Mesendoderm (in vitro differentiated cells): ENCODE results near the gene ISM2.
"Not testable (repeated sequence)": the region's sequence is repeated elsewhere in the genome, so short reads cannot be mapped to it uniquely, and the experiment has no call there.

ENCODE experiments used
- DNase-seq: peaks from one replicate; pipeline ENCODE4 v3.0.0; 2013
- H2AK5ac ChIP-seq: 2 replicates; pipeline ENCODE4 v1.6.1; 2013; ENCODE audit warnings: low read length, inconsistent platforms
- H2BK120ac ChIP-seq: 2 replicates; pipeline ENCODE4 v1.6.1; 2013; ENCODE audit warnings: low read depth, mild to moderate bottlenecking, low read length, moderate library complexity, mixed read lengths
- H2BK15ac ChIP-seq: replicated peaks from 2 replicates; pipeline ENCODE4 v1.6.1; 2013; ENCODE audit warnings: low read depth, mild to moderate bottlenecking, moderate library complexity
- H2BK5ac ChIP-seq: 2 replicates; pipeline ENCODE4 v1.6.1; 2013; ENCODE audit warnings: low read length, inconsistent platforms
- H3K18ac ChIP-seq: 2 replicates; pipeline ENCODE4 v1.6.1; 2013; ENCODE audit warnings: mild to moderate bottlenecking, low read length, mixed read lengths
- H3K23ac ChIP-seq: one replicate; pipeline ENCODE4 v1.6.1; 2013; ENCODE audit warnings: low read length
- H3K27ac ChIP-seq: 2 replicates; pipeline ENCODE4 v1.5.1; 2013; ENCODE audit warnings: low read depth, mild to moderate bottlenecking, inconsistent platforms, low read length, moderate library complexity
- H3K27me3 ChIP-seq: 2 replicates; pipeline ENCODE4 v1.6.1; 2013; ENCODE audit warnings: low read length, control low read depth, mild to moderate bottlenecking, inconsistent platforms; ENCODE audit not compliant: insufficient read depth, poor library complexity
- H3K36me3 ChIP-seq: 2 replicates; pipeline ENCODE4 v1.6.1; 2013; ENCODE audit warnings: low read length, inconsistent platforms; ENCODE audit not compliant: control insufficient read depth, insufficient read depth
- H3K4ac ChIP-seq: one replicate; pipeline ENCODE4 v1.6.1; 2013; ENCODE audit warnings: low read depth, mild to moderate bottlenecking, low read length, moderate library complexity
- H3K4me1 ChIP-seq: 2 replicates; pipeline ENCODE4 v1.6.1; 2013; ENCODE audit warnings: low read depth, low read length, inconsistent platforms; ENCODE audit not compliant: control insufficient read depth
- H3K4me2 ChIP-seq: 2 replicates; pipeline ENCODE4 v1.6.1; 2013; ENCODE audit warnings: low read length
- H3K4me3 ChIP-seq: 2 replicates; pipeline ENCODE4 v1.5.1; 2013; ENCODE audit warnings: mild to moderate bottlenecking, low read length
- H3K56ac ChIP-seq: one replicate; pipeline ENCODE4 v1.6.1; 2013; ENCODE audit warnings: low read length
- H3K79me1 ChIP-seq: 2 replicates; pipeline ENCODE4 v1.6.1; 2013; ENCODE audit warnings: low read length, inconsistent platforms
- H3K79me2 ChIP-seq: 2 replicates; pipeline ENCODE4 v1.6.1; 2013; ENCODE audit warnings: mild to moderate bottlenecking, low read length; ENCODE audit not compliant: control insufficient read depth, insufficient read depth
- H3K9ac ChIP-seq: 2 replicates; pipeline ENCODE4 v1.6.1; 2013; ENCODE audit warnings: low read length, inconsistent platforms
- H4K5ac ChIP-seq: one replicate; pipeline ENCODE4 v1.6.1; 2013; ENCODE audit warnings: low read length
- H4K8ac ChIP-seq: one replicate; pipeline ENCODE4 v1.6.1; 2013; ENCODE audit warnings: low read depth, mild to moderate bottlenecking, control low read depth, low read length, moderate library complexity
- WGBS: extraction: QIAGEN DNeasy Blood & Tissue Kit; methylation state at CpG from one replicate; pipeline ENCODE4 v1.1.7; 2013; ENCODE audit warnings: low lambda C conversion rate, missing lambda C conversion rate; ENCODE audit not compliant: insufficient coverage; ENCODE audit errors: extremely low coverage; 5-methylcytosine and 5-hydroxymethylcytosine counted together

Gene ISM2

DNA sequence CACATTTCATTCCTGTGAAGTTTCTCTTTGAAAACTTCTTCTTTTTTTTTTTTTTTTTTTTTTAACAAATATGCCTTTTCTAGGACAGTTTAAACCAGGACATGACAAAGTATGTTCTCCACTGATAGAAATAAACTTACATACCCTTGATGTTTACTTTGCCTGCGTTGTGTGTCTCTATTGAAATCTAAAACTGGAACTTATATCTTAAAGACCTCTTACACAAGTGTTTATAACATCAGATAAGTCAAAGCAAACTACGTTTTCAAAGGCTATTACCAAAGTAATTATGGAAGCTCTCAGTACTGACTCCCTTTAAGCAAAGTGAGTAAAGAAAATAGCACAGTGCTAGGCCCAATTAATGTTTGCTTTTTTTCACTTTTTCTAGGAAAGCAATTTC is 30.6 kb upstream of the ISM2 start:
- H3K18ac ChIP-seq, result no peak overlapping the region
- H3K56ac ChIP-seq, result no peak overlapping the region
- no peak overlapping the region for H3K4ac ChIP-seq
- H4K8ac ChIP-seq, result no peak overlapping the region
- no peak overlapping the region for H3K27ac ChIP-seq
- H3K4me3 ChIP-seq, result no peak overlapping the region
- no peak overlapping the region for H4K5ac ChIP-seq
- H2BK120ac ChIP-seq, result no peak overlapping the region
- WGBS, result no CpG with 5 or more reads among the region's 2 CpGs
- H3K79me1 ChIP-seq, result no peaks in the 10 kb centered on the region
- no peaks in the 10 kb centered on the region for H3K4me1 ChIP-seq
- no peak overlapping the region for H3K4me2 ChIP-seq
- no peak overlapping the region for H2AK5ac ChIP-seq
- H3K36me3 ChIP-seq, result no peaks in the 10 kb centered on the region
- H3K27me3 ChIP-seq, result no peaks in the 10 kb centered on the region
- H3K23ac ChIP-seq, result no peak overlapping the region
- no peak overlapping the region for H2BK15ac ChIP-seq
- H3K79me2 ChIP-seq, result no peaks in the 10 kb centered on the region
- no peak for DNase-seq
- H2BK5ac ChIP-seq, result no peak overlapping the region
- H3K9ac ChIP-seq, result no peak overlapping the region

DNA sequence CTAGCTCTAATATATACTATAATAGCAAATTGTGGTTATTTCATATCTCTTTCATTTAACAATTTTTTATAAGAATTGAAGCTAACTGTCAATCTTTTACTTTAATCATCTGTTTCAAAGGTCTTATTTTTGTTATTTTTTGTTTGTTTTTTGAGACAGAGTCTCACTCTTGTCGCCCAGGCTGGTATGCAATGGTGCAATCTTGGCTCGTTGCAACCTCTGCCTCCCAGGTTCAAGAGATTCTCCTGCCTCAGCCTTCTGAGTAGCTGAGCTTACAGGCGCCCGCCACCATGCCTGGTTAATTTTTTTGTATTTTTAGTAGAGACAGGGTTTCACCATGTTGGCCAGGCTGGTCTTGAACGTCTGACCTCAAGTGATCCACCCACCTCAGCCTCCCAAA is 30.1 kb upstream of the ISM2 start:
- not testable (repeated sequence) for H3K36me3 ChIP-seq, H3K4me2 ChIP-seq, H3K4ac ChIP-seq, H3K4me1 ChIP-seq, H3K23ac ChIP-seq, H3K79me2 ChIP-seq, H2AK5ac ChIP-seq, H3K27ac ChIP-seq, H4K8ac ChIP-seq, H4K5ac ChIP-seq, H3K18ac ChIP-seq, H2BK5ac ChIP-seq, H3K27me3 ChIP-seq, H3K4me3 ChIP-seq, H2BK15ac ChIP-seq, H3K79me1 ChIP-seq, H2BK120ac ChIP-seq, H3K9ac ChIP-seq, H3K56ac ChIP-seq, DNase-seq
- WGBS, result no CpG with 5 or more reads among the region's 5 CpGs

DNA sequence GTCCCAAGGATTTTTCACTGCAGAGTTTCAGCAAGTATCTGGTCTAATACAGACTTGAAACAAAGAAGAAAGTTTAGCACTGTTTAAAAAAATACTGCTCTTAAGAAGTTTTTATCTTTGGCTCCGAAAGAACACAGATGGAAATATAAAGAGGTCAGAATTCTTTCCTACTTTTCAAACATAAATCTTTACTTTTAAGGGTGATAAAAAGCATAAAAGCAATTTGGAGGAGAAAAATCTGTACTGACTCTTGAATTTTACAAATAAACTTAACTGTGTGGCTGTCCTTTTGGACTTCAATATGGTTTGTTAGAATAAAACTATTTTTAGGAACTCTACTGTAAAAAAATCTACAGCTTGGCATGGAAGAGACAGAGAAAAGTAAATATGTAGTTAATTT is 27.6 kb upstream of the ISM2 start:
- no peak overlapping the region for H3K4me3 ChIP-seq
- H3K79me1 ChIP-seq, result no peaks in the 10 kb centered on the region
- H2AK5ac ChIP-seq, result no peak overlapping the region
- H3K4me2 ChIP-seq, result no peak overlapping the region
- H3K23ac ChIP-seq, result no peak overlapping the region
- WGBS, result no CpG with 5 or more reads among the region's 1 CpG
- no peaks in the 10 kb centered on the region for H3K27me3 ChIP-seq
- no peaks in the 10 kb centered on the region for H3K79me2 ChIP-seq
- H3K9ac ChIP-seq, result no peak overlapping the region
- DNase-seq, result no peak
- no peak overlapping the region for H4K8ac ChIP-seq
- no peak overlapping the region for H3K18ac ChIP-seq
- H3K4me1 ChIP-seq, result no peaks in the 10 kb centered on the region
- peaks cover 1% of the 10 kb centered on the region for H3K36me3 ChIP-seq
- no peak overlapping the region for H4K5ac ChIP-seq
- H3K4ac ChIP-seq, result no peak overlapping the region
- H2BK120ac ChIP-seq, result no peak overlapping the region
- no peak overlapping the region for H3K27ac ChIP-seq
- no peak overlapping the region for H3K56ac ChIP-seq
- H2BK5ac ChIP-seq, result no peak overlapping the region
- no peak overlapping the region for H2BK15ac ChIP-seq

DNA sequence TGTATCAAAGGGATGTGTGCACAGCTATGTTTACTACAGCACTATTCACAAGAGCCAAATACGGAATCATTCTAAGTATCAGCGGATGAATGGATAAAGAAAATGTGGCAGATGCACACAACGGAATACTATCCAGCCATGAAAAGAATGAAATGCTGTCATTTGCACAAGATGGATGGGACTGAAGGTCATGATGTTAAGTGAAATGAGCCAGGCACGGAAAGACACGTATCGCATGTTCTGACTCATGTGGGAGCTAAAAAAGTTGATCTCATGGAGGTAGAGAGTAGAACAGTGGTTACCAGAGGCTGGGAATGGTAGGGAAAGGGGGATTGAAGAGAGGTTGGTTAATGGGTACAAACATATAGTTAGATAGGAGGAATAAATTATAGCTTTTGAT is 25.9 kb upstream of the ISM2 start:
- Histone ChIP-seq H3K4me2 (no peak overlapping the region), H4K8ac (no peak overlapping the region), H2BK120ac (no peak overlapping the region), H3K23ac (no peak overlapping the region), H2BK5ac (no peak overlapping the region), H3K18ac (no peak overlapping the region), H3K4me3 (no peak overlapping the region), H3K79me2 (no peaks in the 10 kb centered on the region), H3K27ac (no peak overlapping the region), H3K4me1 (no peaks in the 10 kb centered on the region), H3K4ac (no peak overlapping the region), H3K36me3 (peaks cover 1% of the 10 kb centered on the region), H4K5ac (no peak overlapping the region), H3K79me1 (no peaks in the 10 kb centered on the region), H3K9ac (no peak overlapping the region), H3K27me3 (no peaks in the 10 kb centered on the region), H3K56ac (no peak overlapping the region), H2AK5ac (no peak overlapping the region), H2BK15ac (no peak overlapping the region)
- DNase-seq, result no peak
- no CpG with 5 or more reads among the region's 6 CpGs for WGBS

DNA sequence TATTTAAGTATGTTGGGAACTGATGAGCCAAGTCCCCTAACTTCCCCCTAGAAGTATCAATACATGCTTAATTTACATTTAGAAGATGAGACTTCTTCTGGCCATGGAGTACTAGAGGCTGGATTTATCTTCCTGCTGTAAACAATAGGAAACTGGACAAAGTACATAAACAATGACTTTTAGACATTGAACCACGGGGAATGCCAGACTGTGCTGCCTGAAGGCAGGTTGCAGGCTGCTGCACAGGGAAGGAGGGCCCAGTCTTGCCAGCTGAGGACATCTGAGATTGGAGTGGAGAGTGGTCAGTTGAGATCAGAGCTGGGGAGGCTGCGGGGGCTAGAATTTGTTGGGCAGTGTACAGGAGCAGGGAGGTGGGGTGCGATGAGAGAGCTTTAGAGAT is 24.5 kb upstream of the ISM2 start:
- DNase-seq, result no peak
- no peak overlapping the region for H3K56ac ChIP-seq
- H3K4me1 ChIP-seq, result no peaks in the 10 kb centered on the region
- peaks cover 1% of the 10 kb centered on the region for H3K36me3 ChIP-seq
- H2AK5ac ChIP-seq, result no peak overlapping the region
- WGBS, result no CpG with 5 or more reads among the region's 3 CpGs
- H3K23ac ChIP-seq, result no peak overlapping the region
- H2BK15ac ChIP-seq, result no peak overlapping the region
- H3K4me3 ChIP-seq, result no peak overlapping the region
- H3K18ac ChIP-seq, result no peak overlapping the region
- no peak overlapping the region for H4K5ac ChIP-seq
- no peak overlapping the region for H4K8ac ChIP-seq
- H3K79me2 ChIP-seq, result no peaks in the 10 kb centered on the region
- H3K79me1 ChIP-seq, result no peaks in the 10 kb centered on the region
- no peak overlapping the region for H3K9ac ChIP-seq
- H3K27me3 ChIP-seq, result no peaks in the 10 kb centered on the region
- H2BK120ac ChIP-seq, result no peak overlapping the region
- H3K4me2 ChIP-seq, result no peak overlapping the region
- H2BK5ac ChIP-seq, result no peak overlapping the region
- no peak overlapping the region for H3K27ac ChIP-seq
- no peak overlapping the region for H3K4ac ChIP-seq

DNA sequence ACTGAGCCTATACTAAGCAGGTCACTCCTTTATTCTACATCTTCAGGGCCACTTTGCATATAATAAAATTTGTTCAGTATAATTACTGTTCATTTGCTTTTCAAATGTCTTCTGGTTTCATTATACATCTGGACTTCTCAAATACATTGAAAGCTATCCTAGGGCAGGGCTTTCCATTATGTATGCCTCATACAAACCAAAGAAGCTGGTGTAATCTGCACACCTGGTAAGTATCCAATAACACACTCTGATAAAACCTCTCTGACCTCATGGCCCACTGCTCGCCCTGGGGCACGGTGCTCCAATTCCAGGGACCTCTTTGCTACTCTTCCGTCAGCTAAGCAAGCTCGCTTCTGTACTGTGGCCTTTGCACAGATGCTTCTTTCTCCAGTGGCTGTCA is 21.9 kb upstream of the ISM2 start:
- no peak overlapping the region for H3K23ac ChIP-seq
- no peak for DNase-seq
- no peak overlapping the region for H2BK15ac ChIP-seq
- H3K18ac ChIP-seq, result no peak overlapping the region
- H4K8ac ChIP-seq, result no peak overlapping the region
- H3K27me3 ChIP-seq, result no peaks in the 10 kb centered on the region
- H3K79me1 ChIP-seq, result no peaks in the 10 kb centered on the region
- no peak overlapping the region for H3K27ac ChIP-seq
- no peaks in the 10 kb centered on the region for H3K79me2 ChIP-seq
- H4K5ac ChIP-seq, result no peak overlapping the region
- WGBS, result no CpG with 5 or more reads among the region's 4 CpGs
- H2AK5ac ChIP-seq, result no peak overlapping the region
- no peak overlapping the region for H3K4me2 ChIP-seq
- H3K4me3 ChIP-seq, result no peak overlapping the region
- no peak overlapping the region for H2BK120ac ChIP-seq
- peaks cover 1% of the 10 kb centered on the region for H3K36me3 ChIP-seq
- no peak overlapping the region for H3K56ac ChIP-seq
- H3K4ac ChIP-seq, result no peak overlapping the region
- no peak overlapping the region for H2BK5ac ChIP-seq
- H3K9ac ChIP-seq, result no peak overlapping the region
- no peaks in the 10 kb centered on the region for H3K4me1 ChIP-seq
